ENCODE measurements around the gene RAB40C.
"Not testable (repeated sequence)": the region's sequence is repeated elsewhere in the genome, so short reads cannot be mapped to it uniquely, and the experiment has no call there.

The RAB40C gene

GRCh38 chr16:591231-591630 is 1.4 kb downstream of the RAB40C start:
- DNase-seq = no peak

- DNase-seq = no peak
These were observed 2.1 kb downstream of the RAB40C start for GRCh38 chr16:591892-592517.

- DNase-seq = no peak
These were observed 2.8 kb downstream of the RAB40C start for GRCh38 chr16:592518-593306.

- DNase-seq = no peak
These were observed 3.5 kb downstream of the RAB40C start for GRCh38 chr16:593406-593805.

GRCh38 chr16:593807-594206 is 3.9 kb downstream of the RAB40C start:
- DNase-seq = no peak

- DNase-seq = no peak
These were observed 5.2 kb downstream of the RAB40C start for GRCh38 chr16:595094-595528.

GRCh38 chr16:595942-596735 is 6.3 kb downstream of the RAB40C start:
- no peak for DNase-seq

- DNase-seq = no peak
These were observed 6.8 kb downstream of the RAB40C start for GRCh38 chr16:596736-597060.

- not testable (repeated sequence) for DNase-seq
These were observed 7.8 kb downstream of the RAB40C start for GRCh38 chr16:597655-598054.

- DNase-seq = no peak
These were observed 9.2 kb downstream of the RAB40C start for GRCh38 chr16:598823-599739.

- DNase-seq = no peak
These were observed 10.9 kb downstream of the RAB40C start for GRCh38 chr16:600781-601180.

- DNase-seq = no peak
These were observed 14.1 kb downstream of the RAB40C start for GRCh38 chr16:603933-604332.

GRCh38 chr16:606656-607307 is 16.9 kb downstream of the RAB40C start:
- DNase-seq = no peak

- DNase-seq = no peak
These were observed 18.2 kb downstream of the RAB40C start for GRCh38 chr16:608019-608418.

- no peak for DNase-seq
These were observed 19.4 kb downstream of the RAB40C start for GRCh38 chr16:609316-609715.

- DNase-seq = no peak
These were observed 20.1 kb downstream of the RAB40C start for GRCh38 chr16:609984-610383.

GRCh38 chr16:610513-611381 is 20.9 kb downstream of the RAB40C start:
- DNase-seq = no peak

GRCh38 chr16:615122-615521 is 25.3 kb downstream of the RAB40C start:
- DNase-seq = no peak

GRCh38 chr16:616733-617586 is 27.1 kb downstream of the RAB40C start:
- DNase-seq = no peak

GRCh38 chr16:617855-618254 is 28.0 kb downstream of the RAB40C start:
- DNase-seq = no peak
